ENCODE results near the gene MLXIP. TPM values are rescaled to one million over a fixed set of nuclear protein-coding genes. Genes with fewer than 3 reads are reported as not detected.

The MLXIP gene
- 32.0 to 43.9 TPM (median 40.9 TPM) in 5 replicates for total RNA-seq (2022; extraction: Qiagen RNA extraction)

GRCh38 chr12:122078141-122079032 lies at the start of gene MLXIP:
MLXIP (plus strand) TSS chr12:122078756; CDS start chr12:122078854, 98 bp downstream.

GRCh38 chr12:122174155-122174845 lies 95.7 kb downstream of the MLXIP start, which contains the start of gene IL31:
IL31 (minus strand) TSS chr12:122174221; CDS start chr12:122174172, 49 bp downstream.

GRCh38 chr12:122182887-122183587 lies 104.5 kb downstream of the MLXIP start, which contains the start of gene LRRC43:
LRRC43 (plus strand) TSS chr12:122183123; CDS start chr12:122183145, 22 bp downstream.

Other genes starting within 250 kb of the MLXIP start
- 1.5 to 2.2 TPM (median 2.0 TPM) in 5 replicates for gene HPD, start 219.9 kb upstream of the MLXIP start, total RNA-seq (2022; extraction: Qiagen RNA extraction)
- 127 to 171 TPM (median 128 TPM) in 5 replicates for gene PSMD9, start 190.0 kb upstream of the MLXIP start, total RNA-seq (2022; extraction: Qiagen RNA extraction)
- 1.1 to 2.2 TPM (median 1.5 TPM) in 5 replicates for gene CFAP251, start 160.2 kb upstream of the MLXIP start, total RNA-seq (2022; extraction: Qiagen RNA extraction)
- gene BCL7A, start 56.9 kb upstream of the MLXIP start, total RNA-seq (2022; extraction: Qiagen RNA extraction) = 9.7 to 12.4 TPM (median 10.8 TPM) in 5 replicates
- gene IL31, start 95.5 kb downstream of the MLXIP start, total RNA-seq (2022; extraction: Qiagen RNA extraction) = not detected in 5 replicates
- 0.10 to 0.25 TPM (median 0.17 TPM) in 4 of 5 replicates, not detected in the other for gene LRRC43, start 104.4 kb downstream of the MLXIP start, total RNA-seq (2022; extraction: Qiagen RNA extraction)
- 0.60 to 1.1 TPM (median 0.72 TPM) in 5 replicates for gene B3GNT4, start 125.0 kb downstream of the MLXIP start, total RNA-seq (2022; extraction: Qiagen RNA extraction)
- gene DIABLO, start 147.3 kb downstream of the MLXIP start, total RNA-seq (2022; extraction: Qiagen RNA extraction) = 67.7 to 72.7 TPM (median 68.7 TPM) in 5 replicates
- 17.5 to 20.5 TPM (median 18.5 TPM) in 5 replicates for gene VPS33A, start 187.7 kb downstream of the MLXIP start, total RNA-seq (2022; extraction: Qiagen RNA extraction)

Data from A549 treated with AZD2906 at 1 μM for 4 hours (cell line).